K562 (cell line): ENCODE results near the gene LTBR. TPM values are rescaled to one million over a fixed set of nuclear protein-coding genes. Genes with fewer than 3 reads are reported as not detected.

Source experiments
- ATAC-seq: fragments of 200-7000 bp; cut with Tn5 transposase; 3 replicates; pipeline ENCODE4 v1.9.1; 2020; ENCODE audit warnings: moderate library complexity
- BruUV-seq: library from RNA; stranded (reverse); fragments of 400-500 nt; replicated peaks from 2 replicates; lab custom pipeline; 2021; lab: Mats Ljungman, UMichigan
- CTCF ChIA-PET: fragments of 300-600 bp; formaldehyde crosslinking; extraction: SDS; loops from one replicate; lab custom pipeline; 2021; ENCODE audit warnings: low intra/inter-chr PET ratio; lab: Yijun Ruan, JAX
- POLR2A ChIA-PET: fragments of 300-600, 350-650 bp; sonication (Branson Sonifier 250); formaldehyde crosslinking; extraction: SDS; loops from one replicate; lab custom pipeline; 2021; ENCODE audit warnings: antibody characterized with exemption, inconsistent platforms; lab: Yijun Ruan, JAX
- DNase-seq, 4 experiments: peaks; one replicate each; pipeline versions ENCODE4 v3.0.0 to v3.0.0-alpha.2; 2011 to 2018; ENCODE audit warnings: low spot score in 3 of 4, mixed read lengths in 3 of 4; ENCODE audit errors: extremely low read depth in 1 of 4
- FAIRE-seq: peaks from 2 replicates; lab custom pipeline; 2011; peaks lifted over from hg19 to GRCh38; lab: Jason Lieb, UNC
- H2AFZ ChIP-seq: 2 replicates; pipeline ENCODE4 v1.6.0; 2011; ENCODE audit warnings: low read depth, low read length, control low read depth, inconsistent platforms
- H3K27ac ChIP-seq: fragments of 200-600 bp; 3 replicates; pipeline ENCODE4 v1.8.0; 2011; ENCODE audit warnings: low read depth, mild to moderate bottlenecking, control low read depth, inconsistent platforms, low read length, moderate library complexity, mixed read lengths; ENCODE audit errors: extremely low read depth
- H3K27me3 ChIP-seq, 2 experiments: fragments of 300-600 bp in 1 of 2; 2 replicates in 1 of 2; 3 replicates in 1 of 2; pipeline versions ENCODE4 v1.6.0 to v1.8.0; 2011; ENCODE audit warnings: inconsistent platforms in 2 of 2, low read length in 2 of 2, mild to moderate bottlenecking in 1 of 2, mixed read lengths in 1 of 2, moderate library complexity in 1 of 2; ENCODE audit not compliant: control insufficient read depth in 2 of 2, insufficient read depth in 2 of 2
- H3K36me3 ChIP-seq: fragments of 300-600 bp; 3 replicates; pipeline ENCODE4 v1.8.0; 2011; ENCODE audit warnings: mild to moderate bottlenecking, low read length, inconsistent platforms; ENCODE audit not compliant: control insufficient read depth, insufficient read depth
- H3K4me1 ChIP-seq, 2 experiments: fragments of 200-600 bp in 1 of 2; replicated peaks in 1 of 2; 2 replicates in 1 of 2; 3 replicates in 1 of 2; pipeline versions ENCODE4 v1.5.1 to v1.8.0; 2011; ENCODE audit warnings: inconsistent platforms in 2 of 2, low read length in 2 of 2, mild to moderate bottlenecking in 1 of 2, mixed read lengths in 1 of 2, moderate library complexity in 1 of 2; ENCODE audit not compliant: control insufficient read depth in 2 of 2, insufficient read depth in 2 of 2
- H3K4me2 ChIP-seq: 2 replicates; pipeline ENCODE4 v1.6.1; 2011; ENCODE audit warnings: low read length, control low read depth, inconsistent platforms, mixed read lengths; ENCODE audit not compliant: insufficient read depth
- H3K4me3 ChIP-seq: fragments of 200-600 bp; sonication (generic), shearing (Covaris generic); 2 replicates; pipeline ENCODE4 v1.5.1; 2016; ENCODE audit warnings: control low read depth, inconsistent platforms
- H3K79me2 ChIP-seq: fragments of 200-600 bp; 3 replicates; pipeline ENCODE4 v1.8.0; 2011; ENCODE audit warnings: low read length, inconsistent platforms; ENCODE audit not compliant: control insufficient read depth, insufficient read depth
- H3K9ac ChIP-seq, 2 experiments: 2 replicates each; pipeline versions ENCODE4 v1.6.0 to v1.6.1; 2011; ENCODE audit warnings: low read depth in 2 of 2, low read length in 2 of 2, control low read depth in 1 of 2, inconsistent platforms in 1 of 2, mild to moderate bottlenecking in 1 of 2, mixed read lengths in 1 of 2; ENCODE audit not compliant: insufficient read depth in 1 of 2
- H3K9me1 ChIP-seq: one replicate; pipeline ENCODE4 v1.6.0; 2011; ENCODE audit warnings: inconsistent platforms, mild to moderate bottlenecking, low read length, moderate library complexity; ENCODE audit not compliant: control insufficient read depth, insufficient read depth
- H3K9me3 ChIP-seq: replicated peaks from 2 replicates; pipeline ENCODE4 v1.5.1; 2011; ENCODE audit warnings: low read depth, low read length, inconsistent platforms; ENCODE audit not compliant: control insufficient read depth, insufficient read depth
- H4K20me1 ChIP-seq: replicated peaks from 2 replicates; pipeline ENCODE4 v1.6.1; 2011; ENCODE audit warnings: low read length, inconsistent platforms, mixed read lengths; ENCODE audit not compliant: control insufficient read depth, insufficient read depth
- EP400 ChIP-seq: fragments of 450-650 bp; IDR thresholded peaks from 2 replicates; pipeline ENCODE4 v1.6.1; 2017; ENCODE audit warnings: antibody characterized with exemption, mild to moderate bottlenecking, moderate library complexity
- MBD1 ChIP-seq: fragments of 250-450 bp; sonication (Bioruptor Pico); IDR thresholded peaks from 2 replicates; pipeline ENCODE4 v1.8.0; 2022; ENCODE audit warnings: inconsistent platforms
- SAFB ChIP-seq: fragments of 200-400 bp; formaldehyde crosslinking; IDR thresholded peaks from 2 replicates; pipeline ENCODE4 v1.6.1; 2017; ENCODE audit warnings: low read depth, low read length, borderline replicate concordance
- SRSF9 ChIP-seq: fragments of 200-400 bp; formaldehyde crosslinking; IDR thresholded peaks from 2 replicates; pipeline ENCODE4 v1.6.1; 2017; ENCODE audit warnings: low read depth, low read length, borderline replicate concordance
- ZKSCAN3 ChIP-seq: fragments of 250-450 bp; sonication (Bioruptor Pico); IDR thresholded peaks from 2 replicates; pipeline ENCODE4 v1.4.0; 2020
- ZNF174 ChIP-seq: fragments of 250-450 bp; sonication (Bioruptor Pico); IDR thresholded peaks from 2 replicates; pipeline ENCODE4 v1.4.0; 2020; ENCODE audit warnings: mild to moderate bottlenecking
- WGBS: fragments of 100-300 bp; shearing (Covaris generic); methylation state at CpG from one replicate; pipeline ENCODE4 v1.1.6; 2016; ENCODE audit warnings: low coverage, mixed read lengths; ENCODE audit not compliant: insufficient coverage; ENCODE audit errors: missing lambda C conversion rate; 5-methylcytosine and 5-hydroxymethylcytosine counted together
- in situ Hi-C: fragments of 300-500 bp; cut with MboI; formaldehyde crosslinking; loops from 4 replicates; pipeline ENCODE4 v1.15.0; 2018; ENCODE audit warnings: inconsistent platforms, mixed read lengths
- intact Hi-C: fragments of 100-400 bp; cut with micrococcal nuclease; formaldehyde crosslinking; loops from 2 replicates; pipeline ENCODE4 v1.14.2; 2022
- polyA plus RNA-seq, 8 experiments: library from polyadenylated mRNA; depleted of rRNA in 4 of 8; stranded (reverse) in 5 of 8; unstranded in 3 of 8; fragments of >200 nt; fragmentation: Nextera tagmentation in 2 of 8; fragmentation: Illumina TruSeq in 1 of 8; extraction: Ambion mirVana in 2 of 8; extraction: Trizol in 1 of 8; gene quantifications; 2 replicates each; pipeline versions ENCODE4 v1.2.1 to v1.2.3, GENCODE V29; 2011 to 2014; ENCODE audit warnings: inconsistent platforms in 1 of 8, missing spikeins in 1 of 8
- total RNA-seq, 7 experiments: library from RNA; depleted of rRNA in 6 of 7; stranded (reverse); fragments of >200 nt in 6 of 7; fragmentation: Illumina TruSeq in 2 of 7; extraction: Trizol in 2 of 7; gene quantifications; 2 replicates each; pipeline versions ENCODE4 v1.2.1 to v1.2.3, GENCODE V29; 2011 to 2021; ENCODE audit warnings: low replicate concordance in 1 of 7

The LTBR gene
- total and polyA plus RNA-seq, 9 of the 15 experiments (the other 6 are each of a cell fraction or from before 2014, with no cell fraction given) = 0.96 to 69.0 (median 35.3) TPM

GRCh38 chr12:6380141-6381121 lies 3.5 kb upstream of the LTBR start:
- no peak for FAIRE-seq
- Histone ChIP-seq H3K4me3 (no peak overlapping the region), H3K9me1 (no peaks in the 10 kb centered on the region), H3K36me3 (peaks cover 8% of the 10 kb centered on the region; the same call in 1 of the 3 replicates), H3K79me2 (peaks cover 23% of the 10 kb centered on the region), H4K20me1 (no peaks in the 10 kb centered on the region), H3K9me3 (no peaks in the 10 kb centered on the region), H3K4me1 (peaks cover 16 to 39% of the 10 kb centered on the region in 2 experiments; a peak in 4 of 5 replicates), H3K27ac (no peak overlapping the region), H3K9ac (no peak overlapping the region), H2AFZ (no peak overlapping the region), H3K4me2 (no peak overlapping the region), H3K27me3 (no peaks in the 10 kb centered on the region)
- BruUV-seq = no TSS peak
- no peak for TF ChIP-seq EP400
- intact Hi-C loops = no loop called here
- CTCF ChIA-PET = no interaction called here
- in situ Hi-C loops = no loop called here
- POLR2A ChIA-PET = interaction anchor here (0.8 to 2.9 kb wide), 5 partner anchors 12 to 64 kb away, joined by 3 to 14 read pairs (median 4); partner anchors contain the start of gene TNFRSF1A
- DNase-seq = no peak
- ATAC-seq = no peak
- 59% methylated on average over 11 of the region's 14 CpGs for WGBS

DNA sequence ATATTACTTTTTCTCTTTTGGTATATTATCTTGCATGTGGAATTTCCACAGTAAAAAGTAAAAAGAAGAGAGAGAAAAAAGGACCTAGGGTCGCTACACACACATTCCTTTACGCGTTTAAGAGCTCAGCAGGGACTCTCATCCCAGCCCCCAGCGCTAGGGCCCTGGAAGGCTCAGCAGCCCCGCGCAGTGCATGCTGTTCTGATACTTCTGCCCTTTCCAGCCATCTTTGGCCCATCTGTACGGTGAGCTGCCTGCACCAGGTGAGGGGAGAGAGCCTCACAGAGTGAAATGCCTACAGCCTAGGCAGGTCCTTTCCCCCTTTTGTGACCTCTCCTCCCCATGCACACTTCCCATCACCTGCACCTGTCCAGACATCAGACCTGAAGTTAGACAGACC lies 1.6 kb upstream of the LTBR start:
- Histone ChIP-seq H3K36me3 (peaks cover 25% of the 10 kb centered on the region), H3K4me1 (peaks cover 10 to 35% of the 10 kb centered on the region in 2 experiments; a peak in 4 of 5 replicates), H3K4me2 (no peak overlapping the region), H3K27me3 (no peaks in the 10 kb centered on the region), H3K9me1 (no peaks in the 10 kb centered on the region), H2AFZ (no peak overlapping the region), H3K79me2 (peaks cover 29% of the 10 kb centered on the region), H3K27ac (no peak overlapping the region), H3K9ac (peak overlapping the region in 1 of 2 experiments; percentile 20; a peak in 1 of 4 replicates), H4K20me1 (no peaks in the 10 kb centered on the region), H3K4me3 (no peak overlapping the region), H3K9me3 (no peaks in the 10 kb centered on the region)
- DNase-seq = no peak
- intact Hi-C loops (no loop called here), in situ Hi-C loops (no loop called here)
- TF ChIP-seq ZKSCAN3 (CRISPR knock-in tag) = no peak
- no peak for TF ChIP-seq SAFB
- TF ChIP-seq ZNF174 (CRISPR knock-in tag) = no peak
- TF ChIP-seq MBD1 = no peak
- no peak for TF ChIP-seq SRSF9
- ChIA-PET CTCF (no interaction called here), POLR2A (interaction anchor here (2.9 to 3.8 kb wide), 2 partner anchors 8 to 10 kb away, joined by 14 to 15 read pairs; partner anchors contain the start of gene SCNN1A)
- WGBS = 80% methylated on average over 1 of the region's 7 CpGs
- ATAC-seq = no peak
- no peak for FAIRE-seq
- no TSS peak for BruUV-seq
